LNCaP clone FGC (cell line): ENCODE data around the gene VWA7.
"Not testable (repeated sequence)": the region's sequence is repeated elsewhere in the genome, so short reads cannot be mapped to it uniquely, and the experiment has no call there.

ENCODE experiments used
- DNase-seq: peaks from one replicate; pipeline ENCODE4 v3.0.0-alpha.2; 2011; ENCODE audit warnings: low read depth
- H3K4me3 ChIP-seq: 2 replicates; pipeline ENCODE4 v1.5.1; 2011; ENCODE audit warnings: mild to moderate bottlenecking, low read depth, low read length, control low read depth
- CTCF ChIP-seq: IDR thresholded peaks from 2 replicates; pipeline ENCODE4 v1.5.1; 2012; ENCODE audit warnings: mild to moderate bottlenecking; ENCODE audit not compliant: control insufficient read depth, insufficient read depth; ENCODE audit errors: extremely low read depth

Gene VWA7

GRCh38 chr6:31776989-31777666, at the start of gene VWA7:
TSS of gene VWA7 (minus strand) at chr6:31777328. CDS start at chr6:31776779, 549 bp downstream.
- DNase-seq = peak; percentile 30
- TF ChIP-seq CTCF = no peak
- H3K4me3 ChIP-seq = no peak within 1 kb of the TSS

GRCh38 chr6:31826793-31827285, 49.7 kb upstream of the VWA7 start:
- peak overlapping the region; percentile 60 for H3K4me3 ChIP-seq
- no peak for TF ChIP-seq CTCF
- no peak for DNase-seq

- no peak for DNase-seq
- H3K4me3 ChIP-seq = peak overlapping the region; percentile 38
- TF ChIP-seq CTCF = no peak
Measured at GRCh38 chr6:31825553-31825952, 48.4 kb upstream of the VWA7 start.

- not testable (repeated sequence) for DNase-seq, H3K4me3 ChIP-seq
Measured at GRCh38 chr6:31823592-31824196, 46.6 kb upstream of the VWA7 start.

GRCh38 chr6:31822036-31822821, 45.1 kb upstream of the VWA7 start:
- no peak for TF ChIP-seq CTCF
- peak; percentile 47 for DNase-seq

GRCh38 chr6:31821301-31822035, 44.3 kb upstream of the VWA7 start:
- TF ChIP-seq CTCF = no peak
- peak overlapping the region; percentile 70 for H3K4me3 ChIP-seq
- no peak for DNase-seq

More at GRCh38 chr6:31822036-31822821, 45.1 kb upstream of the VWA7 start:
- peak overlapping the region; percentile 70 for H3K4me3 ChIP-seq

- DNase-seq, H3K4me3 ChIP-seq: not testable (repeated sequence)
Measured at GRCh38 chr6:31820399-31820798, 43.3 kb upstream of the VWA7 start.
